ENCODE data around the gene LRRC56.
"Not testable (repeated sequence)": the region's sequence is repeated elsewhere in the genome, so short reads cannot be mapped to it uniquely, and the experiment has no call there.

The LRRC56 gene

DNA sequence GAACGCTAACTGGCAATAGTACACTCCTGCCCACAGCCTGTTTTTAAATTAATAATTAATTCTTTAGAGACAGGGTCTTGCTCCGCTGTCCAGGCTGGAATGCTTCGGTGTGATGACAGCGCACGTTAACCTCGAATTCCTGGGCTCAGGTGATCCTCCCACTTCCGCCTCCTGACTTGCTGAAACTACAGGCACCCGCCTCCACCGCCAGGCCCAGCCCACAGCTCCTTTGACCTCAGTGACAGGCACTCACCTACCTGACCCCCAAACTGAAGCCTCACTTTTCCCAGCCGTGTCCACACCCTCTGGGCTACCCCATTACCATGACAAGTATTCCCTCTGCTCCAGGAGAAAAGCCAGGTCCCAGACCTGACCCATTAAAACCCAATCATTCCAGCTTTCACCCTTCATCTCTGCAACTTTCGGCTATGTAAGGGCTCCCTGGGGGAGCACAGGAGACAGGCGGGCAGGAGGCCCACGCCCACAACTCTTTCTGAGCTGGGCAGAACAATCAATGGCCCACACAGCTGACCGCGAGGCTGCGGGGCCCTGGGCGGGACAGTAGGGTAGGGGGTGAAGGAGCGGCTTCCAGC is 22.5 kb downstream of the LRRC56 start:
- DNase-seq (ENCODE audit: low read depth) = no peak

DNA sequence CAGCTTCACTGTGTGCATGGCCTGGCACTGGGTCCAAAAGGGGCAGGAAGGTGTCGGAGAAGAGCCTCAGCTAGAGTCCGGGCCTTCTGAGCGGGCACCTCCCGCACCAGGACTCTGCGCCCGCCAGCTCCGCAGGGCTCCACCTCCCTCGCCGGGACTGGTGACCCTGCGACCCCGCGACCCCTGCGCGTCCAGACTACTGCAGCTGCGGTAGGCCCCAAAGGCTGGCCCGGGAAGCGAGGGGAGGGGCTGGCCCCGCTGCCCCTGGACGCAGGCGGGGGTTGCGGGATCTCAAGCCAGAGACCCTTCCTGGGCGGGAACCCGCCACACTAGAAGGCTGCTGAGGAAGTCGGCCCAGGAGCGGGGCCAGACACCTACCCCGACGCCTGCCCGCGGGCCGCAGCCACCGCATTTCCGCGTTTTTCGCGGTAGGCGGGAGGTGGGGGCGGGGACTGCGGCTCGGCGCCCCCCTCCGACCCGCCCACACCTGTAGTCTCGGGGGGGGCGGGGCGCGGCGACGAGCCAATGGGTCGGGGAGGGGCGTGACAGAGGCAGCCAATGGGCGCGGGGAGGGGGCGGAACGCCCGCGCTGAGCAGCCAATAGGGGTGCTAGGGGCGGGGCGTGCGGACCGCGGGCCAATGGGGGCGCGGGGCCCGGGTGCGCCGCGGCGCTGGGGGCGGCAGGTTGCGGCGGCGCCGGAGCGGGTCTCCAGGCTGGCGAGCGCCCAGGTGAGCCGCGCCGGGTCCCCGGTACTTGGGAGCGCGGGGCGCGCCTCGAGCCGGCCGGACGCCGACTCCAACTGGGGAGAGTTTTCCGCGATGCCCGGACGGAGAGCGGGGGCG is 23.2 kb downstream of the LRRC56 start, which contains the start of the genes LMNTD2 and RASSF7:
TSS of gene LMNTD2 (minus strand) at position 434 of the 843 bp plus-strand sequence. CDS start at position 412, 22 bp downstream.
TSS of gene RASSF7 (plus strand) at position 666 of the 843 bp plus-strand sequence. CDS start 799 bp downstream, outside the sequence.
- DNase-seq (ENCODE audit: low read depth) = peak; percentile 51

DNA sequence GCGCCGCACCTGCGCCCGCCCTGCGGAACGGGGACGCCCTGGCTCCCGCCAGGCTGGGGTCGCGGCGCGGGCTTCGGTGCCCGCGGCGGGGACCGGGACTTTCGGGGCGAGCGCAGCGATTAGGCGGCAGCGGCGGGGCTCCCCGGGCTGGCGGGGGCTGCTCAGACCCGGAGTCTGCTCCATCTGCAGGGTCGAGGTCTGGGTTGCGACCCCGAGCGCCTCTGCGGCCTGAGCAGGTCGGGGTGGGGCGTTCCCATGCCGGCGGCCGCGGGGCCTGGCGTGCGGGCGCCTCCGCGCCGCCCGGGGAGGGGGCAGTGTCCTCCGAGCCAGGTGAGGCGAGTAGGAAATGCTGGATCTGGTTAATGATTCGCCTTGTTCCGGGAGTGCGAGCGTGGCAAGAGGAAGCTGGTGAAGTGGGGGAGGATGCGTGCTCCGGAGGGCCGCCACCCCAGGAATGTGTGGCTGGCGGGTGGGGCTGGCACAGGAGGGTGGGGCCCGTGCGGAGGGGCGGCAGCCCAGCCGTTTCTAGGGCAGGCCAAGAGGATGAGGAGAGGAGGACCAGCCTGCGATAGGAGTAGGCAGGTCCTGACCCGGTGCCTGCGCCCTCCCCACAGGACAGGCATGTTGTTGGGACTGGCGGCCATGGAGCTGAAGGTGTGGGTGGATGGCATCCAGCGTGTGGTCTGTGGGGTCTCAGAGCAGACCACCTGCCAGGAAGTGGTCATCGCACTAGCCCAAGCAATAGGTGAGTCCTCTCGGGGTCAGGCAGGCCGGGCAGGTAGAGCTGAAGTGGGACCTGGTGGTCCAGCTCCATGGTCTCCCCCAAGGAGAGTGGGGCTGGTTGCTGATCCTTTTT is 24.0 kb downstream of the LRRC56 start:
- no peak for DNase-seq (ENCODE audit: low read depth)

DNA sequence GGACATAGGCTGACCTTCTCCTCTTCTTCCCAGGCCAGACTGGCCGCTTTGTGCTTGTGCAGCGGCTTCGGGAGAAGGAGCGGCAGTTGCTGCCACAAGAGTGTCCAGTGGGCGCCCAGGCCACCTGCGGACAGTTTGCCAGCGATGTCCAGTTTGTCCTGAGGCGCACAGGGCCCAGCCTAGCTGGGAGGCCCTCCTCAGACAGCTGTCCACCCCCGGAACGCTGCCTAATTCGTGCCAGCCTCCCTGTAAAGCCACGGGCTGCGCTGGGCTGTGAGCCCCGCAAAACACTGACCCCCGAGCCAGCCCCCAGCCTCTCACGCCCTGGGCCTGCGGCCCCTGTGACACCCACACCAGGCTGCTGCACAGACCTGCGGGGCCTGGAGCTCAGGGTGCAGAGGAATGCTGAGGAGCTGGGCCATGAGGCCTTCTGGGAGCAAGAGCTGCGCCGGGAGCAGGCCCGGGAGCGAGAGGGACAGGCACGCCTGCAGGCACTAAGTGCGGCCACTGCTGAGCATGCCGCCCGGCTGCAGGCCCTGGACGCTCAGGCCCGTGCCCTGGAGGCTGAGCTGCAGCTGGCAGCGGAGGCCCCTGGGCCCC is 24.8 kb downstream of the LRRC56 start:
- no peak for DNase-seq (ENCODE audit: low read depth)

DNA sequence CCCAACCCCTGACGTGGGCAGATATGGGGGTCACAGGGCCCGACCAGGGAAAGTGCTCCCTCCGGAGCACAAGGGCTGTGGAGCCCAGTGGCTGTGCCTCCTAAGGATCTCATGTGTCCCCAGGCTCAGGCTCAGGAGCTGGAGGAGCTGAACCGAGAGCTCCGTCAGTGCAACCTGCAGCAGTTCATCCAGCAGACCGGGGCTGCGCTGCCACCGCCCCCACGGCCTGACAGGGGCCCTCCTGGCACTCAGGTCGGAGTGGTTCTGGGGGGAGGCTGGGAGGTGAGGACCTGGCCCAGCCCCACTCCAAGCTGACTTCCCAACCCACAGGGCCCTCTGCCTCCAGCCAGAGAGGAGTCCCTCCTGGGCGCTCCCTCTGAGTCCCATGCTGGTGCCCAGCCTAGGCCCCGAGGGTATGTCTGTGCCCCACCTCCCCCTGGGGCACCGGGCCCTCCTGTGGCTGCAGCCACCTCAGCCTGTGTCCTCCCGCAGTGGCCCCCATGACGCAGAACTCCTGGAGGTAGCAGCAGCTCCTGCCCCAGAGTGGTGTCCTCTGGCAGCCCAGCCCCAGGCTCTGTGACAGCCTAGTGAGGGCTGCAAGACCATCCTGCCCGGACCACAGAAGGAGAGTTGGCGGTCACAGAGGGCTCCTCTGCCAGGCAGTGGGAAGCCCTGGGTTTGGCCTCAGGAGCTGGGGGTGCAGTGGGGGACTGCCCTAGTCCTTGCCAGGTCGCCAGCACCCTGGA is 25.9 kb downstream of the LRRC56 start:
- no peak for DNase-seq (ENCODE audit: low read depth)

DNA sequence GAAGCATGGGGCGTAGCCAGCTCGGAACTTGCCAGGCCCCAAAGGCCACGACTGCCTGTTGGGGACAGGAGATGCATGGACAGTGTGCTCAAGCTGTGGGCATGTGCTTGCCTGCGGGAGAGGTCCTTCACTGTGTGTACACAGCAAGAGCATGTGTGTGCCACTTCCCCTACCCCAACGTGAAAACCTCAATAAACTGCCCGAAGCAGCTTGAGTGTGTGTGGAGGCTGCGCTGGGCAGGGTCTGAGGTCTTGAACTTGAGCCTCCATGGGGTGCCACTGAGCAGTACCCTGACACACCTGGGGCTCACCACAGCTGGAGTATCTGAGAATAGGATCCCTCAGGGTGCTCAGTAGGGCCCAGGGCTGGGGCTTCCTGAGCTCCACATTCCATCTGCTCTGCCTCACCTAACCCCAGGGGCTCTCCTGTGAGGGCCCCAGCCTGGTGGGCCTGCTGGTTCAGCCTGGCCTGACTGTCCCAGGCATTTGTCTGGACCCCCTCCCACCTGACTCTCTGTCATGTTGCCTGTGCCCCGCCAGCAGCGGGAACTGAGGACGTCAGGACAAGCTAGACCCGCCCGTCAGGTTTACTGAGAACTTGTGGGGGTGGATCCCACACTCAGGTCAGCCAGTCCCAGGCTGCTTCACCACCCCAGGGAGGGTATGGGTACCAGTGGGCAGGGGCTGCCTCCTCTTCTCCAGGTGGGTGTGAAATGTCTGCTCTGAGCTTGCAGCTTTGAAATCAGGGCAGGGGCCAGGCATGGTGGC is 26.7 kb downstream of the LRRC56 start:
- DNase-seq (ENCODE audit: low read depth) = no peak

DNA sequence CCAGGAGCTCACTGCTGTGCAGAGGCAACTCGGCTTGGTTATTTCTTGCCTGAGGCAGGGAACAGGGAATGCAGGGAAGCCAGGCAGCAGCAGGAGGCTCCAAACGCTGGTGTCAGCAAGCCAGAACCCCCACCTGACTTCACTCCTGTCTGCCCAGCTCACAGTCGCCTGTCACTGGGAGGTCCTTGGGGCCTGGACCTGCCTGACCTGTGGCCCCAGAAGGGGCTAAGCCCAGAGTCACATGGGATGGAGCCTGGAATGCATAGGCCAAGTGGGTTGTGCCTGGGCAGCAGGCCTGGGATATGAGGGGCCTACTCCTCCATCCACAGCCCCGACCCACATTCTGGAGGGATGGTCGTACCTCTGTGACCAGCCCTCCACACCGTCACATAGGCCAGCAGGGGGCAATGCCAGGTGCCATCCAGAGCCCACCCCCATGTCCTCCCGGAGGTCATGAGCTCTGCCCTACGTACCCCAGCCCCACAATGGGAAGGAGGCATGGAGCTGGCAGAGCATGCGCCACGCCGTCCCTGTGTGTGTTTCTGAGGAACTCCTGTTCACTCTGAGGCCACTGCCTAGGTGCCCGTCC is 28.7 kb downstream of the LRRC56 start:
- no peak for DNase-seq (ENCODE audit: low read depth)

DNA sequence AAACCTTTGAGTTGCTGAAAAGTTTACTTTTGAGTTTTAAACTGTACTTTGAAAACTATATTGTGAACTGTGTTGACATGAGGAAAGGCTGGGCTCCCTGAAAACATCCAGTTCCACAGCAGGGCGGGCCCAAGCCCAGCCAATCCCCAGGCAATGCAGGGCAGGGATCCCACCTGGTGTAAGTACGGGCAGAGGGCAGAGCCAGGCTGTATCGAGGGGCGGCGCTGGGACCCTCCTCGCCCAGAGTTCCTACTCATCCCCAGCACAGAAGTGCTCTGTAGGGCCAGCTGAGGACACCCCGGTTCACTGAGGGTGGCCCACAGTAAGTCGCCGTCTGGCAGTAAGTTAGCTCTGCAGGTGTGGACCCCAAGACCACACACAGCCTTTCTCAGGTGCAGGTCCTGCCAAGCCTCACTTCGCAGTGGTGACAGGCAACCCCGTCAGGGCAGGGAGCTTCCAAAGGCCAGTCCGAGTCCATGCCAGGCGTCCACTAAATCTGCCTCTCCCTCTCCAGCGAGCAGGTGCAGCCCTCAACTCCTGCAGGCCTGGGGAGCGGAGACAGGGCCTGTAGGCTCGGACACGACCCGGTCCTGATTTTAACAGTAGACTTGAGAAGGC is 29.8 kb downstream of the LRRC56 start:
- DNase-seq (ENCODE audit: low read depth) = no peak

DNA sequence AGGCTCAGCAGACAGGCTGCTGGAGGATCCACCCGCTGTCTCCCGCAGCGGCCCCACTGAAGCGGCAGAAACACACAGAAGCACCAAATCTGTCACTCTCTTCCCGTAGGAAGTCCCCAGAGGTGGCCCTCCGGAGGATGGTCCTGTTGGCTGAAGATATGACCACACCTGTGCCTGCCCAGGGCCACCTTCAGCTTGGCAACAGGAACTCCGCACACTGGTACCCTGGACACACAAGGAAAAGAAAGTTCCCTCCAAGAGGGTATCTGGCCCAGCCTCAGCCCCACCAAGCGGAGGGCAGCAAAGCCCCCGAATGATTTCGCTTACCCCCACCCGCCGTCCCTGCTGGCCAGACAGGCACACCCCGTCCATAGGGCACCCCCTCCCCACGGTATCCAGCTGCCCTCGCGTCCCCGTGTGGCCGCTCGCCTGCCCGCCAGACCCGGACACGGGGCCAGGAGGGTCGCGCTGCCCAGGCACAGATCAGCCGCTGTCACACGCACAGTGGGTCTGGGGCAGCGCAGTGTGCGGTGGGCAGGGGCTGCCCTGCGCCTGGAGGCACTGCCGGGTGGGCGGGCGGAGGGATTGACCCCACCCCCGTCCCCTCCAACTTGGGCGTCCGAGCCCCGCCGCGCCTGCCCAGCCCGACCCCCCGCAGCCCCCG is 30.4 kb downstream of the LRRC56 start:
- DNase-seq (ENCODE audit: low read depth) = no peak

DNA sequence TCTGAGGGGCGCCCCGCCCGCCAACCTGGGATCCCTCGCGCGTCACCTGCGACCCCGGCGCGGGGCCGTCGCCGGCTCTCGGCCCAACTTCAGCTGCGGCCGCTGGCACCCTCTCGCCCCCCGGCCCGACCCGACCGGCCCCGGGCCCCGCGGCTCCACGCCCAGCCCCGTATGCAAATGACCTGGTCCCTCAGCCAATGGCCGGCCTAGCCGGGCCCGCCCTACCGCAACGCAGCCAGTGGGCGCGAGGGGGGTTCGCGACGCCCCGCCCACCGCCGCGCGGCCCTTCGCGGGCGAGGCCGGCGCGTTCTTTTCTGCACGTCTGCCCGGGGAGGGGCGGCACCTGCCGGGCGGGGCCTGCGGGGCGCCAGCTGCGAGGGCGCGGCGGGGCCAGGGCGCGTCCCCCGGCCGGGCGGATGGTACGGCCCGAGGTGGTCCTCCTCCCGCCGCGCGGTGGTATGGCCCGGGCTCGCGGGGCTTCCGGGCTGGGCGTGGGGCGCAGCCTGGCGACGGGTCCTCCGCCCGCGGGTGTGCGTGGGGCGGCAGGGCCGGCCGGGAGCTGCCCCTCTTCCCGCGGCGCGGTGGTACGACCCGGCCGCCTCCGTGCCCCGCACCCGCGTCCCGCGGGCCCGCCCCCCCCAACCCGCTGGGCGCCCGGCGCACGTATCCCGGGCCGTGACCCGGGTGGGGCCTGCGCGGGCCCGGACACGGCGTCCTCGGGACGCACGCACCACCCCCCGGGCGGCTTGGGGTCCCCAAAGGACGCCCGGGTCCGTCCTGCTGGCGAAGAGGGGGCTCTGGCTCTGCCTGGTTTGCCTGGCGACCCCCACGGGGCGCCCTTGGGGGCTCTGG is 31.2 kb downstream of the LRRC56 start:
- DNase-seq (ENCODE audit: low read depth) = peak; percentile 71

DNA sequence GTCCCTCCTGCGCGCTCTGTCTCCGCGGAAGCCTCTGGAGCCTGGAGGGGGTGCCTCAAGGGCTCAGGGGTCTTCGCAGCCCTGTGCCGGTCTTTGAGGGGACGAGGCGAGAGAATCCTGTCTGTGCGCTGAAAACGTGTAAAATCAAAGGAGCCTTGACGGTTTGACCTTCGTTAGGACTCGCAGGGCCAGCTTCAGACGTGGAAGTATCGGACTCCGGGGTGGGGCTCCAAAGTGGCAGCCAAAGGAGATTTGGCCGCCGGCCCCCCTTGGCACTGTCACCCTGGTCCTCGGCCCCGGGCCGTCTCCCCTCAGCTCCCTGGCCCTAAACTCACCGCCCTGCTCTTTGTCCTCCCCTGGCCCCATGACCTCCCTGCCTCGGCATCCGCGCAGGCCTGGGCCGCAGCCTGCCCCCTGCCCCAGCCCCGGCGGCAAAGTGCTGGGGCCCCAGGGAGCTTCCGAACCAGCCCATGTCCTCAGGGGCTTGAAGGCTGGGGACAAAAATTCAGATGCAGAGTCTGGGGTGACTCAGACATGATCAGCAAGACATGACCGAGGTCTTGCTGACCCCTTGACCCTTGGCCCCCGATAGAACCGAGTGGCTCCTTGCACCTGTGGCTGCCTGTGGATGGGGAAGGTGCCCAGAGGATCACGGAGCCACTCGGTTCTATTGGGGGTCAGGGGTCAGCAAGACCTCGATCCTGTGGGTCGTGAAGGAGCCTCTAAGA is 32.0 kb downstream of the LRRC56 start:
- DNase-seq (ENCODE audit: low read depth) = no peak

DNA sequence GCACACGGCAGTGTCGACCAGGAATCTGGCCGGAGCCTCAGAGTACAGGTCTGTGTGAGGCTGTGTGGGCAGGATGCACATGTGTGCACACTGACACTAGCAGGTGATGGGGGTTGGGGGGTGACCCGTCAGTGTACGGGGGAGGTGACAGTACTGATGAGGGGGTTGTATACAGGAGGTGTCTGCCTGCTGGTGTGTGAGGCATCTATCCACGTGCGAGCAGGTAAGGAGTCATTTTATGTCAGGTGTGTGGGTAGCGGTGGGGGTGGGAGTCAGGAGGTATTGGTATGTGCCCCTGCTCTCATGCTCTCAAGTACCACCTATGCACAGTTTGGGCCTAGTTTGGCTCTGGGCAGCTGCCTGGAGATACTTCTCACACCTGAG is 34.5 kb downstream of the LRRC56 start:
- no peak for DNase-seq (ENCODE audit: low read depth)

DNA sequence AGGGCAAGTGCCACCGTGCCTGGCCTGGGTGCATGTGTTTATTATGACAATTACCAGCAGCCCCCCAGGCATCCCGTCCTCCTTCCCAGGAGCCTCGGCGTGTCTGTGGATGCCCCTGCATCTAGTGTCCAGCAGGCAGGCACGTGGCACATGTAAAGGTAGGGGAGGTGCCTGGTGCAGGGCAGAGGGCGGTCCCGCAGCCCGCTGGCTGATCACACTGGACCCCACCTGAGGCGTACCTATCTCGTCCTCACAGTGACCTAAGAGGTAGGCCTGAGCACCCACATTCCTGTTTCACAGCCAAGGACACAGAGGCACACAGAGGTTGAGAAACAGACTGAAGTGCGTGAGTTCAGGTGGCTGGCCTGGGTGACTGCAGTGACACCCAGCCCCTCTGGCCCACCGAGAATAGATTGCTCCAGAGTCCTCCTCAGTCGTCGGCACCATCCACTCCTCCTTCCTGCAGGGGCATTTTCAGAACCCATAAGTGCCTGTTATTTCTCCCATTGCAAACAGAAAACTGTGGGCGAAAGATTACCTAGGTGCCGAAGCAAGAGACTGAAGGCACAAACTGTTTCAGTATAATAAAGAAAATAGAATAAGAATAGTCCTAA is 35.9 kb downstream of the LRRC56 start:
- DNase-seq (ENCODE audit: low read depth) = no peak

DNA sequence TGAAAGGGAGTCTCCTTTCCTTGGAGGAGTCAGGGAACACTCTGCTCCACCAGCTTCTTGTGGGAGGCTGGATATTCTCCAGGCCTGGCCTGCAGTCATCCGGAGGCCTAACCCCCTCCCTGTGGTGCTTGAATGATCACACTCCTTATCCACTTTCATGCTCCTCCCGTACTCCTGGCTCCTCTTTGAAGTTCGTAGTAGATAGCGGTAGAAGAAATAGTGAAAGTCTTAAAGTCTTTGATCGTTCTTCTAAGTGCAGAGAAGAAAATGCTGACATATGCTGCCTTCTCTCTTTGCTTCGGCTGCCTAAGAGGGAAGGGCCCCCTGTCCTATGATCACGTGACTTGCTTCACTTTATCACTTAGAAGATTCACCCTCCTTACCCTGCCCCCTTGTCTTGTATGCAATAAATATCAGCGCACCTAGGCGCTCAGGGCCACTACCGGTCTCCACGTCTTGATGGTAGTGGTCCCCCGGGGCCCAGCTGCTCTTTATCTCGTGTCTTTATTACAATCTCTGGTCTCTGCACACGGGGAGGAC is 36.8 kb downstream of the LRRC56 start:
- DNase-seq (ENCODE audit: low read depth) = not testable (repeated sequence)

DNA sequence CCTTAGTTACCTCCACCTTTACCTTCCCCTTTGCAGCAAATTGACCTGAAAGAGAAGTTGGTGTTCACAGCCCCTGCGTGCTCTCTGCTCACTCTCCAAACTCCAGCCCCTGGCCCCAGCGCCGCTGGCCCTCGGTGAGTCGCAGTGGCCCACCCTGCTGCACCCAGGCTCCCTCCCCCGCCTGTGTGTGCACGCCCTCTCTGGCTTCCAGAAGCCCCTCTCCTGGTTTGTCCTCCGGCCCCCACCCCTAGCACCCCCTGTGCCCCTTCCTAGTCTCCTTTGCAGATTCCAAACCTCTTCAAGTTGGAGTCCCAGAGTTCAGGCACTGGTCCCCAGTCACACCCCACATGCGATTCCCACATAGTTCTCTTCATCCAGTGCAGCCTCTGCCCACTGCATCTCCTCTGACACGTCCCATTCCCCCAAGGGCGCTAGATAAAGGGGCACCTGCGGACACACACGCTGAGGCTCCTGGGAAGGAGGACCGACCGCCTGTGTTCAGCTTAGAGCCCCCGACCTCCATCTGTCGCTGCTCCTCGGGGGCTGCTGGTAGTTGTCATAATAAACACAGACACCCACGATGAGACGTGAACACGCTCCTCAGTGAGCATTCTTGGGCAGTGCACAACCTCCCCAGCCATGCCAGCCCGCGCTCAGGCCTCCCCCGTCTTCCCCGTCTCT is 37.4 kb downstream of the LRRC56 start:
- DNase-seq (ENCODE audit: low read depth) = no peak

DNA sequence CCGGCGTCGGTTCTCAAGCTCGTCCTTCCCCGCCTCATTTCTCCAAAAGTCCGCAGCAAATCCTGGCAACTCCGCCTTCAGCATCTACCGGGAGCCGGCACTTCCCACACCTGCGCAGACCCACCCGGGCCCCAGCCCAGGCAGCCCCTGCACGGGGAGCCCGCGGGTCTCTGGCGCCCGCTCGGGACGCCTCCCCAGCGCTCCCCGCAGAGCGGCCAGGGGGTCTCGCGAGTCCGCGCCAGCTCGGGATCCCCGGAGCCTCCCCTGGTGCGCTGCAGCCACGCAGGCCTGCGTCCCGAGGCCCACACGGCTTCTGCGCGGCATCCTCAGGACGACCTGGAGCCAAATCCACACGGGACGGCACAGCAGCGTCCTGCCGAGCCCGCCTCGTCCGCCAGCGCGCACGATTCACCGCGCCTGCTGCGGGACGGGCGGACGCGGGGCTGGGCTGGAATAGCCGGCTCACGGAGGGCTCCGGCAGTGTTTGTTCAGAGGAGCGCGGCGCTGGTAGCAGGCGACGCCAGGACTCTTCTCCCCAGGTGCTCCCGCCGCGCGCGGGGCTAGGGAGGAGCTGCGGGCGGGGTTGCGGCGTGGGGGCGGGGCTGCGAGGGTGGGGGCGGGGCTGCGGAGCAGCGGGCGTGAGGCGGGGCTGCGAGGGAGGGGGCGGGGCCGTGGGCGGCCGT is 38.1 kb downstream of the LRRC56 start:
- no peak for DNase-seq (ENCODE audit: low read depth)

Data from CMK (cell line).